Stimulated activated memory B cell treated with anti-CD40 and anti-IgM and Interleukin-4, amounts not matched to agents 10 μg/mL and 1 μg/mL and 100 μg/mL, for 72 hours (primary cell): Measurements from ENCODE around the gene PTGFRN.
A peak's percentile ranks its signal among the peaks of the same experiment; 100 is the strongest.
"Not testable (repeated sequence)": the region's sequence is repeated elsewhere in the genome, so short reads cannot be mapped to it uniquely, and the experiment has no call there.

Source experiments
- ATAC-seq: fragments of 150-1000 bp; cut with Tn5 transposase; 2 replicates; pipeline ENCODE4 v1.10.0; 2021
- H3K27ac Mint-ChIP-seq: one replicate; pipeline ENCODE4 v1.8.0; 2022; ENCODE audit warnings: mild to moderate bottlenecking, mixed read lengths
- H3K27me3 Mint-ChIP-seq: one replicate; pipeline ENCODE4 v1.8.0; 2022; ENCODE audit warnings: mixed read lengths
- H3K36me3 Mint-ChIP-seq: one replicate; pipeline ENCODE4 v1.8.0; 2022; ENCODE audit warnings: mixed read lengths
- H3K4me1 Mint-ChIP-seq: one replicate; pipeline ENCODE4 v1.8.0; 2022; ENCODE audit warnings: mixed read lengths
- H3K4me3 Mint-ChIP-seq: one replicate; pipeline ENCODE4 v1.8.0; 2022; ENCODE audit warnings: mild to moderate bottlenecking, moderate library complexity, mixed read lengths
- H3K9me3 Mint-ChIP-seq: one replicate; pipeline ENCODE4 v1.8.0; 2022; ENCODE audit warnings: mixed read lengths

The PTGFRN gene

DNA sequence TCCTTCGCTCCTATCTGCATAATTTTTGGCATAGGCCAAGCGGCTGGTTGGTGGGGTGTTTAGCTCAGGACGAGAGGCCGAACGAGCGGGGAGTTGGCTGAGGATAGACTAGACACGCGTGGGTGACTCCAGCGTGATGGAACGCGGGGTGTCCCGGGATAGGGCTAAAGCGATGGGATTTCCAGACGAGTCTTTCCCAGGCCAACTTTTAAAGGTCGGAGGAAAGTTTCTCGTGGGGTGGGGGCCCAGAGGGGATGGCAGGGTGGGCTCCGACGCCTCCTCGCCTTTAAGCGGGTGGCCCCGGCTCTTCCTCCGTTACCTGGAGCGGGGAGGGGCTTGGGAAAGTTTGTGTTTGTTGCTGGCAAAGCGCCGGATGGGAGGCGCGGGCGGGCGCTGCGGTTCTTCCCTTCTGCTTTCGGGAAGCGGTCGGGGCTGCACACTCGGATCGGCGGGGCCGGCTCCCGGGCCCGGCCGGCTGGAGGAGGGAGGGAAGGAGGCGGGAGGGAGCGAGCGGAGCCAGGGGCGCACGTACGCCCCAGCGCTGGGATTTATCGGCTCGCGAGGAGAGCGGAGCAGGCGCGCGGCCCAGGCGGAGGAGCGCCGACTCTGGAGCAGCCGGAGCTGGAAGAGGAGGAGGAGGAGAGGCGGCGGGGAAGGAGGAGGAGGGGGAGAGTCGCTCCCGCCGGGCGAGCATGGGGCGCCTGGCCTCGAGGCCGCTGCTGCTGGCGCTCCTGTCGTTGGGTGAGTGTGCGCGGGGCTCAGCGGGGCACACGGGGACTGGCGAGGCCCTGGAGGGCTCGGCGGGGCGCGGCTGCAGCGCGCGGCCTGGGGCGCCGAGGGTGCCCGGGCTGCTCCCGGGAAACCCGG is at the start of gene PTGFRN:
PTGFRN (plus strand) TSS at position 405 of the 867 bp plus-strand sequence; CDS start at position 693, 288 bp downstream.
- H3K4me3 Mint-ChIP-seq: peak within 1 kb of the TSS; percentile 62
- ATAC-seq: peak; percentile 14
- H3K4me1 Mint-ChIP-seq: peaks cover 4% of the 10 kb centered on the region
- H3K36me3 Mint-ChIP-seq: no peaks in the 10 kb centered on the region
- peaks cover 31% of the 10 kb centered on the region for H3K27me3 Mint-ChIP-seq
- no peak within 1 kb of the TSS for H3K27ac Mint-ChIP-seq
- no peaks in the 10 kb centered on the region for H3K9me3 Mint-ChIP-seq

DNA sequence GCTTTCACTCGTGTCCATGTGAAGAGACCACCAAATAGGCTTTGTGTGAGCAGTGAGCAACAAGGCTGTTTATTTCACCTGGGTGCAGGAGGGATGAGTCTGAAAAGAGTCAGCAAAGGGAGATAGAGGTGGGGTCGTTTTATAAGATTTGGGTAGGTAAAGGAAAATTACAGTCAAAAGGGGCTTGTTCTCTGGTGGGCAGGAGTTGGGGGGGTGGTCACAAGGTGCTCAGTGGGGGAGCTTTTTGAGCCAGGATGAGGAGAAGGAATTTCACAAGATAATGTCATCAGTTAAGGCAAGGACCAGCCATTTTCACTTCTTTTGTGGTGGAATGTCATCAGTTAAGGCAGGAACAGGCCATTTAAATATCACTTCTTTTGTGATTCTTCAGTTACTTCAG is 49.5 kb upstream of the PTGFRN start:
- H3K27me3 Mint-ChIP-seq, H3K4me3 Mint-ChIP-seq, ATAC-seq, H3K4me1 Mint-ChIP-seq, H3K27ac Mint-ChIP-seq, H3K9me3 Mint-ChIP-seq, H3K36me3 Mint-ChIP-seq: not testable (repeated sequence)

GRCh38 chr1:116861137-116861536 is 48.6 kb upstream of the PTGFRN start:
- ATAC-seq: no peak
- Mint-ChIP-seq H3K27me3 (no peaks in the 10 kb centered on the region), H3K4me1 (no peaks in the 10 kb centered on the region), H3K27ac (no peak overlapping the region), H3K36me3 (no peaks in the 10 kb centered on the region), H3K4me3 (no peak overlapping the region), H3K9me3 (no peaks in the 10 kb centered on the region)

DNA sequence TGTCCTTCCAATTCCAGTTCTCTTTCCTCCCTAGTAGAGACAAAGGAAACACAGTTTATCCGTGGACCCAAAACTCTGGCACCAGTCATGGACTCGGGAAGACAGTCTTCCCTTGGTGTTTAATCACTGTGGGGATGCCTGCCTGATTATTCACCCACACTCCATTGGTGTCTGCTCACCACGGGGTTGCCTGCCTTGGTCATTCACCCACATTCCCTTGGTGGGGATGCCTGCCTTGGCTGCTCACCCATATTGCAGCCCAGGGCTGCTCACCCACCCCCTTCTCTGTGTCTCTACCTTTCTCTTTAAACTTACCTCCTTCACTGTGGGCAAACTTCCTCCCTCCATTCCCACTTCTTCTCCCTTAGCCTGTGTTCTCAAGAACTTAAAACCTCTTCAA is 46.7 kb upstream of the PTGFRN start:
- not testable (repeated sequence) for H3K27me3 Mint-ChIP-seq, H3K9me3 Mint-ChIP-seq, H3K36me3 Mint-ChIP-seq, ATAC-seq, H3K4me1 Mint-ChIP-seq, H3K4me3 Mint-ChIP-seq, H3K27ac Mint-ChIP-seq

GRCh38 chr1:116866478-116866877 is 43.2 kb upstream of the PTGFRN start:
- H3K4me1 Mint-ChIP-seq, H3K36me3 Mint-ChIP-seq, H3K4me3 Mint-ChIP-seq, H3K27ac Mint-ChIP-seq, ATAC-seq, H3K9me3 Mint-ChIP-seq: not testable (repeated sequence)
- H3K27me3 Mint-ChIP-seq: peaks cover 15% of the 10 kb centered on the region

DNA sequence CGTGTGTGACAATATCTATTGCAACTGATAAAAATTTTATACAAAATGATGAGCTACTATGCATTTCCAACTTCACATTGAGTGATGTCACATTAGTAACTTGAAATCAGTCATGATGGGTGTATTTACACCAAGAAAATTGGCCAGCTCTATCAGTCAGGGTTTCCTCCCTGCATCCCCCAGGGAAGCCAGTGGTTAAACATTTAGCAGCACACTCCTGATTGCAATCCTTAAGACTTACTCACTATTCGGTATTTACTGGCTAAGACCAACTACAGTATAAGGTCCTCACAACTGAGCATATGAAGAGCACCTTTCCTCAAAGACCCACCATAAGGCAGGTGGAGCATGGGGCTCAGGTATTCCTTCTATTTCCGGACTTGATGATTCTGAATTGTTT is 41.3 kb upstream of the PTGFRN start:
- peaks cover 20% of the 10 kb centered on the region for H3K27me3 Mint-ChIP-seq
- no peak for ATAC-seq
- H3K27ac Mint-ChIP-seq: no peak overlapping the region
- H3K4me3 Mint-ChIP-seq: no peak overlapping the region
- H3K4me1 Mint-ChIP-seq: no peaks in the 10 kb centered on the region
- no peaks in the 10 kb centered on the region for H3K36me3 Mint-ChIP-seq
- H3K9me3 Mint-ChIP-seq: no peaks in the 10 kb centered on the region

- no peaks in the 10 kb centered on the region for H3K4me1 Mint-ChIP-seq
- H3K27me3 Mint-ChIP-seq: peaks cover 20% of the 10 kb centered on the region
- H3K36me3 Mint-ChIP-seq: no peaks in the 10 kb centered on the region
- H3K9me3 Mint-ChIP-seq: no peaks in the 10 kb centered on the region
- no peak for ATAC-seq
- H3K27ac Mint-ChIP-seq: no peak overlapping the region
- H3K4me3 Mint-ChIP-seq: no peak overlapping the region
Observed at GRCh38 chr1:116869611-116870010, 40.1 kb upstream of the PTGFRN start.

DNA sequence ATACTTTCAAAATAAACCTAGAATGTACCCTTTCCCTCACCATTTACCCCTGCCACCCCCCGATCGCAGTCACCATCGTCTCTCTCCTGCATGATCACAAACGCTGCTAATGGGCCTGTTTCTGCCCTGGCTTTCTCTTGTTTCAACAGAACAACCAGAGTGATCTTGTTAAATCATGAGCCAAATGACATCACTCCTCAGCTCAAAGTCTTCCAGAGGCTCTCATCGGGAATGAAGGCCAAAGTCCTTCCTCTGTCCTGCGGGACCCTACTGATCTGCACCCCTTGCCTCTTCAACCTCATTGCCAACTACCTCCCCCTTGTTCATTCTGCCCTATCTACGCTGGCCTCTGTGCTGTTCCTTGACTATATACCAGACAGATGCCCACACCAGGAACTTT is 39.4 kb upstream of the PTGFRN start:
- Mint-ChIP-seq H3K27me3 (peaks cover 26% of the 10 kb centered on the region), H3K27ac (no peak overlapping the region), H3K4me1 (no peaks in the 10 kb centered on the region), H3K36me3 (no peaks in the 10 kb centered on the region), H3K4me3 (no peak overlapping the region), H3K9me3 (no peaks in the 10 kb centered on the region)
- no peak for ATAC-seq

DNA sequence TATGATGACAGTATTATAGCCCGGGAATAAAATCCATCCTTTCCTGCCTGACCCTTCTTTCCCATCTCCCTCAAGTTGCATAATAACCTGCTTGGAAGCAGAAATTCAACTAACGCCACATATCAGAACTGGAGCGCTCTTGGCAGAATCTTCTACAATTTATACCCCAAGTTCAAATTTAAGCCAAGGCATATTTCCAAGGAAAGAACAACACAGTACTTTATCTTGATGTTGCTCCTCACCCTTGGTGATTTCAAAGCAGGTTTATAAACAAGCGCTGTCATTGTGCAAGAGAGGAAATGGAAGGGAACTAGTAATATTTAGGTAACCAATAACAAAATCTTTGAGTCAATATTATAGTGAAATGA is 38.0 kb upstream of the PTGFRN start:
- no peaks in the 10 kb centered on the region for H3K4me1 Mint-ChIP-seq
- H3K4me3 Mint-ChIP-seq: no peak overlapping the region

DNA sequence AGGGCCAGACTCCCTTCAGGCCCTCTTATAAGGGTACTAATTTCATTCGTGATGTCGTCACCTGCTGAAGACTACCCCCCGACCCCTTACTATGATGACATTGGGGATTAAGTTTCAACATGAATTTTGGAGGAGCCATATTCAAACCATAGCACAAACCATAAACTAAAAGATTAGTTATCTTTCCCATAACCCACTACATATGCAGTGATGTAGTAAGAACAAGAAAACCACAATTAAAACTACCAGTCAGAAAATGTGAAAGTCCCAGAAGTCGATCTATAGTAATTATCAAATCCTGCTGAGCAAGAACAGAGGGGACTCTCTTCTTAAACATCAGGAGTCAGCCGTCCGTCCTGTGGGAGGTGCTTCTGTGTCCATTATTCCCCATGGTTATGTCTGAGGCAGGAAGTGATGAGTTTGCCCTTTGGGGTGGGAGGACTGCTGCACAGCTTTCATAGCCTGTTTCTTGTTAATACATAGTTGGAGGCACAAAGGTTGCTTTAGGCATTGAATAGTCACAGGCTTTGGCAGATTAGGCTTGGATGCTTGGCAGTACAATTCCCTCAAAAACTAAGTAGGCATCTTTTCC is 35.9 kb upstream of the PTGFRN start:
- H3K9me3 Mint-ChIP-seq: no peaks in the 10 kb centered on the region
- no peaks in the 10 kb centered on the region for H3K4me1 Mint-ChIP-seq
- no peak overlapping the region for H3K27ac Mint-ChIP-seq
- no peak for ATAC-seq
- no peaks in the 10 kb centered on the region for H3K36me3 Mint-ChIP-seq
- no peak overlapping the region for H3K4me3 Mint-ChIP-seq
- peaks cover 38% of the 10 kb centered on the region for H3K27me3 Mint-ChIP-seq

More for the DNA sequence above, 38.0 kb upstream of the PTGFRN start:
- Mint-ChIP-seq H3K9me3 (no peaks in the 10 kb centered on the region), H3K27ac (no peak overlapping the region), H3K36me3 (no peaks in the 10 kb centered on the region), H3K27me3 (peaks cover 38% of the 10 kb centered on the region)
- no peak for ATAC-seq

DNA sequence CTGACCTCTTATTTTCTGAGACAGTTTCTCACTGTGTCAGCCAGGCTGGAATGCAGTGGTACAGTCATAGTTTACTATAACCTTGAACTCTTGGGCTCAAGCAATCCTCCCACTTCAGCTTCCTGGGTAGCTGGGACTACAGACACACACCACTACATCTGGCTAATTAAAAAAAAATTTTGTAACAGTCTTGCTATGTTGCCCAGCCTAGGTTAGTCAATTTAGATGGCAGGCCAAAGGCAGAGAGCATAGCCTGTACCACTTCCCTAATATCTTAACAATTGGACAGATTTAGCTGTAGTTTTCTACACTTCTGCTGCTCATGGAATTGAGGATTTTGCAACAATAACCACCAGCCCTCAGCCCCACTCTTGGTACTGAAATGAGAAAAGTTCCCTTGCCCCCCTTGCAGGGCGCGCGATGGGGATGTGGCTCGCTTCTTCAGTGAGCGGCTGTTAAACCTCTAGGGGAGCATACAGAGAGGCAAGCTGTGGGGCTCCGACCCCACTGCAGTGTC is 34.9 kb upstream of the PTGFRN start:
- Mint-ChIP-seq H3K4me3 (no peak overlapping the region), H3K4me1 (no peaks in the 10 kb centered on the region), H3K36me3 (no peaks in the 10 kb centered on the region), H3K9me3 (no peaks in the 10 kb centered on the region), H3K27ac (no peak overlapping the region), H3K27me3 (peaks cover 38% of the 10 kb centered on the region)
- no peak for ATAC-seq

DNA sequence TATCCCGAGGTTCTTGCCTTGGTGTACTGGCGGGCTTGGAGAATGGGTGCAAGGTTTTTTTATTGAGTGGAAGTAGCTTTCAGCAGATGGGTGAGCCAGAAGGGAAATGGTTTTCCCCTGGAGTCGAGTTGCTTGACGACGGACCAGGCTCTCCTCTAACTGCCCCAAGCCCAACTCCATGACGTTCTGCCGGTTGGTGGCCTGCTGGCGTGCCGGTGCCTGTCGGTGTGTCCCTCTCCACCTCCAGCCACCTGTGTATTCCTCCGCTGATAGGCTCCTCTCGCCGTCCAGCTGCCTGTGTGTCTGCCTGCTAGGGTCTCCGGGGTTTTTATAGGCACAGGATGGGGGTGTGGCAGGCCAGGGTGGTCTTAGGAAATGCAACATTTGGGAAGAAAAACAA is 34.3 kb upstream of the PTGFRN start:
- no peaks in the 10 kb centered on the region for H3K36me3 Mint-ChIP-seq
- H3K27ac Mint-ChIP-seq: no peak overlapping the region
- no peak overlapping the region for H3K4me3 Mint-ChIP-seq
- peaks cover 34% of the 10 kb centered on the region for H3K27me3 Mint-ChIP-seq
- no peaks in the 10 kb centered on the region for H3K4me1 Mint-ChIP-seq
- no peaks in the 10 kb centered on the region for H3K9me3 Mint-ChIP-seq
- ATAC-seq: no peak

DNA sequence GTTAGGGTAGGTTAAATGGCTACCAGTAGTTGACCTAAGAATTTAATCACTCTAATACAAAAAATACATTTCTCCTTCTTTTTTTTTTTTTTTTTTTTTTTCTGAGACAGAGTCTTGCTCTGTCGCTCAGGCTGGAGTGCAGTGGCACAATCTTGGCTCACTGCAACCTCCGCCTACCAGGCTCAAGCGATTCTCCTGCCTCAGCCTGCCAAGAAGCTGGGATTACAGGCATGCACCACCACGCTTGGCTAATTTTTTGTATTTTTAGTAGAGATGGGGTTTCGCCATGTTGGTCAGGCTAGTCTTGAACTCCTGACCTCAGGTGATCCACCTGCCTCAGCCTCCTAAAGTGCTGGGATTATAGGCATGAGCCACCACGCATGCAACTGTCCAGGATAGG is 33.8 kb upstream of the PTGFRN start:
- H3K36me3 Mint-ChIP-seq, H3K4me3 Mint-ChIP-seq, H3K4me1 Mint-ChIP-seq, H3K27ac Mint-ChIP-seq, ATAC-seq, H3K9me3 Mint-ChIP-seq: not testable (repeated sequence)
- H3K27me3 Mint-ChIP-seq: peaks cover 28% of the 10 kb centered on the region

DNA sequence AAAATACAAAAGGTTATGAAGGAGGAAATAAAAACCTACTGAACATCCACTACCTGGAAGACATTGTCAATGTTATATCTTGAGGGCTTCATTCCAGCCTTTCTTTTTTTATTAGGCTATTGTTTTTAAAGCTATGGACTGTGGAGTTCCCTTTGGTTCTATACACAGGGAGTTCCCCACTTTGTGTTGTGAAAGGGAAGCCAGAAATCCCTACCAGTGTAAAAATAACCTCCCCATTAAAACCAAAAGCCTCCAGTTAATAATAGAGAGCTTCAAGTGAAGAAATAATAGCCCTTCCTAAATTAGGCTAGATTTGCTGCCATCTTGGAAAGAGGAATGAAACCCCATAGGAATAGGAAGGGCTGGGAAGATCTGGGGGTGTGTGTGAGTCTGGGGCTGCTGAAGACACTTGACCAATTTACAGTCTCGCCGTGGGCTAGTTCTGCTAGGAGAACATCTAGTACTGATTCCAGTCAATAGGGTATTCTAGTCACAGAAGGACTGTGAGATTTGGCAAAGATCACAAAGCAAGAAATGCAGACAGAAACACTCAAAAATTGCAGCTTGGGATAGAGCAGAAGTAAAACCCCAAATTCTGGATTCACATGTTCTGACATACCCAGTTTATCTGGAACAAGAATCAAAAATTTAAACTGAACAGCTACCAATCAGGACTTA is 32.4 kb upstream of the PTGFRN start:
- no peak overlapping the region for H3K4me3 Mint-ChIP-seq
- H3K27ac Mint-ChIP-seq: no peak overlapping the region
- no peak for ATAC-seq
- H3K27me3 Mint-ChIP-seq: peaks cover 18% of the 10 kb centered on the region
- H3K9me3 Mint-ChIP-seq: no peaks in the 10 kb centered on the region
- no peaks in the 10 kb centered on the region for H3K4me1 Mint-ChIP-seq
- no peaks in the 10 kb centered on the region for H3K36me3 Mint-ChIP-seq

GRCh38 chr1:116878804-116879477 is 30.8 kb upstream of the PTGFRN start:
- H3K4me3 Mint-ChIP-seq: no peak overlapping the region
- no peaks in the 10 kb centered on the region for H3K36me3 Mint-ChIP-seq
- no peaks in the 10 kb centered on the region for H3K9me3 Mint-ChIP-seq

More at GRCh38 chr1:116878804-116879477, 30.8 kb upstream of the PTGFRN start:
- ATAC-seq: no peak
- Mint-ChIP-seq H3K4me1 (no peaks in the 10 kb centered on the region), H3K27ac (no peak overlapping the region), H3K27me3 (peaks cover 18% of the 10 kb centered on the region)
